Fibroblast of the aortic adventitia (primary cell): ENCODE data around the gene PRKG1. TPM values are rescaled to one million over a fixed set of nuclear protein-coding genes. Genes with fewer than 3 reads are reported as not detected.
A peak's percentile ranks its signal among the peaks of the same experiment; 100 is the strongest.

Experiments used
- DNase-seq: peaks from one replicate; pipeline ENCODE4 v3.0.0-alpha.2; 2010; ENCODE audit warnings: low read depth
- H3K4me3 ChIP-seq: 2 replicates; pipeline ENCODE4 v1.5.1; 2011; ENCODE audit warnings: low read depth, mild to moderate bottlenecking, control low read depth, low read length, moderate library complexity
- total RNA-seq: library from RNA; depleted of rRNA; stranded (reverse); fragments of >200 nt; gene quantifications from 2 replicates; pipeline ENCODE4 v1.2.3, GENCODE V29; 2012; ENCODE audit warnings: low replicate concordance
- TF ChIP-seq, protein P1 (sequence below): IDR thresholded peaks from 2 replicates; pipeline ENCODE4 v1.5.1; 2011; ENCODE audit warnings: mild to moderate bottlenecking, low read length, control low read depth, inconsistent platforms; ENCODE audit not compliant: insufficient read depth

PRKG1 gene
- total RNA-seq, 1 donor, result 45.6 TPM

DNA sequence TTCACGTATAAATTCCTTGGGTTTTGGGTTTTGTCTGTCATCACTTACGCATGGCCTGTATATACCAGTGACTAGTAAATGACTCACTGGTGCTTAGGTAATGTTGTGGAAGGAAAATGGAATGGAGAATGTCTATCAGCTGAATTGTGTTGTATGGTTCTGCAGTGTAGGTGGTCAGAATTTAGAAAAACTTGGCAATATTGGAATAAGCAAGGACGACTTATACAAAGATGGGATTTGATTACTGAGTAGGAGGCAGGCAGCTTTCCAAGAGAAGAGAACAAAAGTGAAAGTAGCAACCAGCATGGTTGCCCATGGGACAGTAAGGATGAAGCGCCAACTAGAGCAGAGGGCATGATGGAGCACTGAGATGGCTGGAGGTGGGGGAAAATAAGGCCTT lies 793.7 kb downstream of the PRKG1 start:
- peak overlapping the region; percentile 26 for H3K4me3 ChIP-seq
- peak; percentile 93 for DNase-seq
- TF ChIP-seq, protein P1, sequence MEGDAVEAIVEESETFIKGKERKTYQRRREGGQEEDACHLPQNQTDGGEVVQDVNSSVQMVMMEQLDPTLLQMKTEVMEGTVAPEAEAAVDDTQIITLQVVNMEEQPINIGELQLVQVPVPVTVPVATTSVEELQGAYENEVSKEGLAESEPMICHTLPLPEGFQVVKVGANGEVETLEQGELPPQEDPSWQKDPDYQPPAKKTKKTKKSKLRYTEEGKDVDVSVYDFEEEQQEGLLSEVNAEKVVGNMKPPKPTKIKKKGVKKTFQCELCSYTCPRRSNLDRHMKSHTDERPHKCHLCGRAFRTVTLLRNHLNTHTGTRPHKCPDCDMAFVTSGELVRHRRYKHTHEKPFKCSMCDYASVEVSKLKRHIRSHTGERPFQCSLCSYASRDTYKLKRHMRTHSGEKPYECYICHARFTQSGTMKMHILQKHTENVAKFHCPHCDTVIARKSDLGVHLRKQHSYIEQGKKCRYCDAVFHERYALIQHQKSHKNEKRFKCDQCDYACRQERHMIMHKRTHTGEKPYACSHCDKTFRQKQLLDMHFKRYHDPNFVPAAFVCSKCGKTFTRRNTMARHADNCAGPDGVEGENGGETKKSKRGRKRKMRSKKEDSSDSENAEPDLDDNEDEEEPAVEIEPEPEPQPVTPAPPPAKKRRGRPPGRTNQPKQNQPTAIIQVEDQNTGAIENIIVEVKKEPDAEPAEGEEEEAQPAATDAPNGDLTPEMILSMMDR, result no peak

DNA sequence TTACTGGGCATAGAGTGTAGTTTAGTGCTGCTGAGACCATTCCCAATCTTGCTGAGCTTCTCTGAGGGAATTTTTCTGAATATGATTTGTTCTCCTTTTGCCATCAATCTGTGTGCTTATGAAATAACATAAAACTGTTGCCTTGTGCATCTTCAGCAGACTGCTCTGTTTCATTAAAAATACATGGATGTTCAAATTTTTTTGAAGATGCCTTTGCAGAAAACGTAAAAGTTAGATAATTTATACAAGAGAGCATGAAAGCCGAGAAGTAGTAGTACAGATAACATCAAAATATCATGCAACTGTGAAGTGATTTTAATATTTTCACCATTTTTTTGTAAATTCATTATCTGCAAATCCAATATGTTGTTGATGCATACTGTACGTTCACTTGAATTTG lies 799.8 kb downstream of the PRKG1 start:
- no peak for DNase-seq
- TF ChIP-seq, protein P1, result no peak
- no peak overlapping the region for H3K4me3 ChIP-seq

DNA sequence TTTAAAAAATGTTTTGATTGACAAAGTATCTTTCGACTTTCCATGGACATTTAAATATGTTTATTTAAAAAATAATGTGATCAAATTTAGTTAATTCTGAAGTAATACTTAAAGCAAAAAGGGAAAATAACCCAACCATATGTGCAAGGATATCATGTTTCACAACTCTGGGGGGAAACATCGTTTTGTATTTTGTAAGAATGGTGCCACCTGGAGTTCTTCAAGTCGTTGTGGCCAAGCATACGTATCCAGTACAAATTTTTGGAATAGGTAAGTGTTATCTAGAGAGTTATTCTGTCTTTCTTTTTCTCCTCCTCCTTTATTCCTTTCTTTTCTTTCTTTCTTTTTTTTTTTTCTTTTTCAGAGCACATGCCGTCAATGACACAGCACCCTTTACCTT lies 801.3 kb downstream of the PRKG1 start:
- TF ChIP-seq, protein P1, result no peak
- DNase-seq, result no peak
- H3K4me3 ChIP-seq, result no peak overlapping the region

DNA sequence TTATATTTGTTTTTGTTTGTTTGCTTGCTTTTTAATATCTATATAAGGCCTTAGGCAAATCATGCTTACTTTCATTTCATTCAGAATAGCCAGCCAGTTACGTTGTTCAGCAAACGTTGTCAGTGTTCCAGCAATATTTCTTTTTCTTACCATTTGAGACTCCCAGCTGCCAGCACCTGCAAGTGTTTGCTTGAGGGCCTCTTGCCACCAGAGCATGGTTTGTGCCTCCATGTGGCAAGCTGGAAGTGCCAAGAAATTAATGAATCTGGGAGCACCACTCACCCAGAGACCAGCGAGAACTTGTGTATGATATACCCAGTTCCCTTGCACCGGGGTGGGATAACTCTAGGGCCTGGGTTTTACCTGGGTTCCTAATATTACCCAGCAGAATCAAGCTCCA lies 802.2 kb downstream of the PRKG1 start:
- H3K4me3 ChIP-seq, result no peak overlapping the region
- DNase-seq, result peak; percentile 27
- TF ChIP-seq, protein P1, result no peak

DNA sequence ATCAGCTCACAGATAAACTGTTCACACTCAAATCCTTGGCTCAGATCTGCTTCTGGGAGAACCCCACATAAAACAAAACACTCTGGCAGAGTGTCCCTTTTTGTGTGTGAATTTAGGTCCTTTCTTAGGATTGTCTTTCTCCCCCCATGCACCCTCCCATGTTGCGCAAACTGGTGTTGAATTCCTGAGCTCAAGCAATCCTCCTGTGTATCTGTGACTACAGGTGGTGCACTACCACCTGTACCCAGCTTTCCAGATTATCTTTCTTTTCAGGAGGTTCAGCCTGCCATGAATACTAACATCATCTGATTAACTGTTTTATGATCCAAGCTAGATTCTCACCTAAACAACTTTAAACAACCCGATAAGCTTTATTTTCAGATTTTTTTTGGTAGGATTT lies 802.7 kb downstream of the PRKG1 start:
- no peak for DNase-seq
- no peak overlapping the region for H3K4me3 ChIP-seq
- TF ChIP-seq, protein P1, result no peak

DNA sequence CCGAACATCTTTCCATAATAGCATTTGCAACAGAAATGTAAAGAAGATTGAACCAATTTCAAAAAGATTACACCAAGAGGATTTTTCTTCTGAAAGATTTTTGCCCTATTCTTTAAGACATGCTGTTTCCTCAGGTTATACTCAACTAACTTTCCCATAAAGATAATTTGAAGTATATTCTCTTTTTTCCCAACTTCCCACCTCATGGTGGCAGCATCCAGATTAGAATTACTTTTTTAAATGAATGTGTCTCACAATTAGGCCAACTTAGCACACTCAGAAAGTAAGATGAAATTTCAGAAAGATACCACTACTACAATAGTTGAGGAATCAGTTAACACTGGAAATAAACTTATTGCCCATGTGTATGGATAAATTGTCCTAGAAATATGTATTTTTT lies 803.3 kb downstream of the PRKG1 start:
- TF ChIP-seq, protein P1, result no peak
- H3K4me3 ChIP-seq, result no peak overlapping the region
- DNase-seq, result no peak

DNA sequence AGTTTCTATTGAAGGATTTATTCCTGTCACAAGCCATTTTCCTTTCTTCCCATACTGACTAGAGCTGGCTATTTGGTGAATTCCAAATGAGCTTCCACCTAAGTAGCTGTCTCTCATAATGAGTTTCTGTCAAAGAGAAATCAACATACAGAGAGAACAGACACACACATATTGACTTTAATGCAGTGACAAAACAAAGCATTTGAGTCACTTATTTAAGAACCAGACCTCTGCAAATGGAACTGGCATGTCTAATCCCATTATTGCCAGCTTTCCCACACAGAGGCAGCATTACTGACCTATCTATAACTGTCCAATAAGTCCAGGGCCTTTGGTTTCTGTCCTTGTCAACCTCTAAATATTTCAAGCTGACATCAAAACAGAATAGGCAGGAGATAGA lies 804.4 kb downstream of the PRKG1 start:
- TF ChIP-seq, protein P1, result no peak
- no peak overlapping the region for H3K4me3 ChIP-seq
- DNase-seq, result no peak
